HEK293 (cell line): ENCODE data around the gene PALM2AKAP2.
A peak's percentile ranks its signal among the peaks of the same experiment; 100 is the strongest.

ENCODE experiments used
- ELK4 ChIP-seq: IDR thresholded peaks from 2 replicates; pipeline ENCODE4 v1.6.1; 2011; ENCODE audit warnings: mild to moderate bottlenecking, low read depth, low read length, borderline replicate concordance
- GFI1B ChIP-seq: fragments of 450-650 bp; formaldehyde crosslinking; IDR thresholded peaks from 2 replicates; pipeline ENCODE4 v1.5.1; 2016; ENCODE audit warnings: missing biosample characterization, missing genetic modification characterization
- HIC1 ChIP-seq: fragments of 450-650 bp; formaldehyde crosslinking; IDR thresholded peaks from 2 replicates; pipeline ENCODE4 v1.5.1; 2016; ENCODE audit warnings: missing biosample characterization, missing genetic modification characterization
- HOXC10 ChIP-seq: sonication (generic); formaldehyde crosslinking; IDR thresholded peaks from 2 replicates; pipeline ENCODE4 v1.8.1; 2023; ENCODE audit warnings: mild to moderate bottlenecking, missing genetic modification reagents
- HOXD13 ChIP-seq: sonication (generic); formaldehyde crosslinking; IDR thresholded peaks from 2 replicates; pipeline ENCODE4 v1.8.0; 2022; ENCODE audit warnings: missing genetic modification reagents, borderline replicate concordance
- KLF16 ChIP-seq: fragments of 450-650 bp; formaldehyde crosslinking; IDR thresholded peaks from 2 replicates; pipeline ENCODE4 v1.5.1; 2017; ENCODE audit warnings: missing biosample characterization, missing genetic modification characterization
- OVOL3 ChIP-seq: fragments of 450-650 bp; formaldehyde crosslinking; IDR thresholded peaks from 2 replicates; pipeline ENCODE4 v1.5.1; 2016; ENCODE audit warnings: missing biosample characterization, missing genetic modification characterization
- SCRT2 ChIP-seq: fragments of 450-650 bp; formaldehyde crosslinking; IDR thresholded peaks from 2 replicates; pipeline ENCODE4 v1.5.1; 2016; ENCODE audit warnings: missing biosample characterization, missing genetic modification characterization
- YY2 ChIP-seq: fragments of 450-650 bp; formaldehyde crosslinking; IDR thresholded peaks from 2 replicates; pipeline ENCODE4 v1.5.1; 2016; ENCODE audit warnings: missing biosample characterization, missing genetic modification characterization
- ZBTB10 ChIP-seq: fragments of 450-650 bp; formaldehyde crosslinking; IDR thresholded peaks from 2 replicates; pipeline ENCODE4 v1.5.1; 2016; ENCODE audit warnings: missing biosample characterization, missing genetic modification characterization
- ZEB2 ChIP-seq: fragments of 450-650 bp; formaldehyde crosslinking; IDR thresholded peaks from 2 replicates; pipeline ENCODE4 v1.5.1; 2016; ENCODE audit warnings: missing biosample characterization, missing genetic modification characterization
- ZNF114 ChIP-seq: fragments of 450-650 bp; formaldehyde crosslinking; IDR thresholded peaks from 2 replicates; pipeline ENCODE4 v1.5.0; 2017; ENCODE audit warnings: missing biosample characterization, missing genetic modification characterization
- ZNF146 ChIP-seq: fragments of 450-650 bp; formaldehyde crosslinking; IDR thresholded peaks from 2 replicates; pipeline ENCODE4 v1.5.1; 2016; ENCODE audit warnings: missing biosample characterization, missing genetic modification characterization
- ZNF157 ChIP-seq: fragments of 450-650 bp; formaldehyde crosslinking; IDR thresholded peaks from 2 replicates; pipeline ENCODE4 v1.5.1; 2016; ENCODE audit warnings: missing biosample characterization, missing genetic modification characterization
- ZNF16 ChIP-seq: fragments of 450-650 bp; formaldehyde crosslinking; IDR thresholded peaks from 2 replicates; pipeline ENCODE4 v1.5.1; 2016; ENCODE audit warnings: low read depth, missing biosample characterization, missing genetic modification characterization
- ZNF211 ChIP-seq: fragments of 450-650 bp; formaldehyde crosslinking; IDR thresholded peaks from 2 replicates; pipeline ENCODE4 v1.5.1; 2016; ENCODE audit warnings: low read depth, missing biosample characterization, missing genetic modification characterization
- ZNF239 ChIP-seq: fragments of 450-650 bp; formaldehyde crosslinking; IDR thresholded peaks from 2 replicates; pipeline ENCODE4 v1.5.1; 2016; ENCODE audit warnings: missing biosample characterization, missing genetic modification characterization
- ZNF266 ChIP-seq: fragments of 450-650 bp; formaldehyde crosslinking; IDR thresholded peaks from 2 replicates; pipeline ENCODE4 v1.5.1; 2016; ENCODE audit warnings: missing biosample characterization, missing genetic modification characterization, low read depth
- ZNF302 ChIP-seq: fragments of 450-650 bp; formaldehyde crosslinking; IDR thresholded peaks from 2 replicates; pipeline ENCODE4 v1.5.1; 2016; ENCODE audit warnings: missing biosample characterization, missing genetic modification characterization, low read depth
- ZNF449 ChIP-seq: fragments of 450-650 bp; formaldehyde crosslinking; IDR thresholded peaks from 2 replicates; pipeline ENCODE4 v1.5.1; 2017; ENCODE audit warnings: missing biosample characterization, mild to moderate bottlenecking, missing genetic modification characterization, moderate library complexity
- ZNF48 ChIP-seq: fragments of 450-650 bp; formaldehyde crosslinking; IDR thresholded peaks from 2 replicates; pipeline ENCODE4 v1.5.1; 2016; ENCODE audit warnings: missing biosample characterization, missing genetic modification characterization
- ZNF514 ChIP-seq: fragments of 450-650 bp; formaldehyde crosslinking; IDR thresholded peaks from 2 replicates; pipeline ENCODE4 v1.5.1; 2016; ENCODE audit warnings: missing biosample characterization, missing genetic modification characterization
- ZNF561 ChIP-seq: fragments of 450-650 bp; IDR thresholded peaks from 2 replicates; pipeline ENCODE4 v1.5.1; 2018; ENCODE audit warnings: missing biosample characterization, missing genetic modification characterization, borderline replicate concordance
- ZNF580 ChIP-seq: fragments of 450-650 bp; formaldehyde crosslinking; IDR thresholded peaks from 2 replicates; pipeline ENCODE4 v1.5.1; 2016; ENCODE audit warnings: missing biosample characterization, missing genetic modification characterization
- ZNF624 ChIP-seq: fragments of 450-650 bp; formaldehyde crosslinking; IDR thresholded peaks from 2 replicates; pipeline ENCODE4 v1.5.1; 2017; ENCODE audit warnings: missing biosample characterization, missing genetic modification characterization
- ZNF654 ChIP-seq: fragments of 450-650 bp; formaldehyde crosslinking; IDR thresholded peaks from 2 replicates; pipeline ENCODE4 v1.5.1; 2016; ENCODE audit warnings: low read depth, missing biosample characterization, missing genetic modification characterization
- ZNF670 ChIP-seq: fragments of 450-650 bp; formaldehyde crosslinking; IDR thresholded peaks from 2 replicates; pipeline ENCODE4 v1.5.1; 2016; ENCODE audit warnings: missing biosample characterization, missing genetic modification characterization, low read depth
- ZNF747 ChIP-seq: fragments of 450-650 bp; formaldehyde crosslinking; IDR thresholded peaks from 2 replicates; pipeline ENCODE4 v1.5.1; 2016; ENCODE audit warnings: missing biosample characterization, missing genetic modification characterization
- ZNF76 ChIP-seq: fragments of 450-650 bp; formaldehyde crosslinking; IDR thresholded peaks from 2 replicates; pipeline ENCODE4; 2016; ENCODE audit warnings: low read depth, missing biosample characterization, missing genetic modification characterization, borderline replicate concordance
- ZNF777 ChIP-seq: fragments of 450-650 bp; formaldehyde crosslinking; IDR thresholded peaks from 2 replicates; pipeline ENCODE4 v1.5.1; 2017; ENCODE audit warnings: missing biosample characterization, missing genetic modification characterization, borderline replicate concordance
- ZNF830 ChIP-seq: fragments of 450-650 bp; IDR thresholded peaks from 2 replicates; pipeline ENCODE4 v1.5.0; 2018; ENCODE audit warnings: missing biosample characterization, missing genetic modification characterization, low read depth, mild to moderate bottlenecking, moderate library complexity
- ZNF843 ChIP-seq: fragments of 450-650 bp; formaldehyde crosslinking; IDR thresholded peaks from 2 replicates; pipeline ENCODE4 v1.5.1; 2016; ENCODE audit warnings: missing biosample characterization, missing genetic modification characterization

PALM2AKAP2 gene

GRCh38 chr9:109817846-109818472, 38.0 kb downstream of the PALM2AKAP2 start (continued):
- TF ChIP-seq ZNF654 (peak; percentile 73), KLF16 (tag by site-specific recombination) (no peak), ZNF266 (tag by site-specific recombination) (no peak), SCRT2 (tag by site-specific recombination) (no peak), ZNF830 (tag by site-specific recombination) (no peak), ZNF514 (tag by site-specific recombination) (no peak), ZEB2 (peak; percentile 64; the same call in 1 of the 2 replicates), ZNF302 (no peak), ZNF561 (no peak), ZNF76 (tag by site-specific recombination) (no peak), ZNF239 (tag by site-specific recombination) (no peak), HIC1 (tag by site-specific recombination) (no peak), ZNF670 (tag by site-specific recombination) (no peak), ZNF747 (tag by site-specific recombination) (no peak), ZNF777 (no peak), OVOL3 (tag by site-specific recombination) (no peak), ZNF580 (tag by site-specific recombination) (0 out of 2 replicates have a peak, but pooled peaks have one; percentile 32), ZNF843 (tag by site-specific recombination) (no peak), ZNF449 (tag by site-specific recombination) (no peak), ZNF624 (no peak), ZNF211 (tag by site-specific recombination) (no peak), ZBTB10 (tag by site-specific recombination) (no peak), ZNF146 (no peak), ZNF48 (tag by site-specific recombination) (no peak), ZNF157 (tag by site-specific recombination) (no peak), ZNF114 (no peak), HOXD13 (no peak), ELK4 (no peak), GFI1B (tag by site-specific recombination) (no peak), YY2 (tag by site-specific recombination) (no peak), HOXC10 (CRISPR knock-in tag) (no peak), ZNF16 (tag by site-specific recombination) (no peak)
